Keratinocyte (primary cell): ENCODE data around the gene ARHGEF28.

ENCODE experiments used
- EZH2 ChIP-seq: IDR thresholded peaks from one replicate; pipeline ENCODE4 v1.6.1; 2012; ENCODE audit warnings: inconsistent platforms, mild to moderate bottlenecking, low read length, moderate library complexity
- TF ChIP-seq, protein P1 (sequence below), 3 experiments: IDR thresholded peaks in 1 of 3; conservative IDR thresholded peaks in 1 of 3; optimal IDR thresholded peaks in 1 of 3; 2 replicates in 2 of 3; 3 replicates in 1 of 3; pipeline versions ENCODE3 to v1.5.1; 2011; ENCODE audit warnings: low read length in 3 of 3, mild to moderate bottlenecking in 3 of 3, moderate library complexity in 2 of 3, control low read depth in 1 of 3, inconsistent platforms in 1 of 3; ENCODE audit not compliant: insufficient read depth in 2 of 3; ENCODE audit errors: extremely low read depth in 1 of 3

DNA sequence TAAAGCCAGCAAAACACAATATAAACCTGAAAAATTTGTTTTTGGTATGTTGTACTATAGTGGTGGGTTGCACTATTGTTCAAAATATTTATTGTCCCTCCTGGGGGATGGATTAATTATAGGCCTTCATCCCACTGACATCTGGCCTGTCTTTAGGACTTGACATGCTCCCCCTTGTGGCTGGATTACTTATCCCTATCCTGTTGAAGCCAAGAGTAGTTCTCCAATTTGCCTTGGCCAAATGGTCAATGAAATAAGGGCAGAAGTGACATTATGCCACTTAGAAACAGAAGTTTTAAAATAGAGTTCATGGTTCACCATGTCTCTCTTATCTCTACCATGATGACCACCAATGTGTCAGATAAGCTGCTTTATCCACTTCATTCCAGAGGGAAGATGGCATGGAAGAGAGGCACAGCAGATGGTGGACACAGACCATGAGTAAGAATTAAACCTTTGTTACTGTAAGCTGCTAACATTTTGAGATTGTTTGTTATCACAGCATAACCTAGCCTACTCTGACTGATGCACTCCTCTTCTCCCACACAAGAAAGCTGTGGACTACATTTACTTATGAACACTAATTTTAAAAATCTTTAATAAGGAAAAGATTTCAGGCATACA lies 29.2 kb upstream of the ARHGEF28 start:
- TF ChIP-seq, protein P1, sequence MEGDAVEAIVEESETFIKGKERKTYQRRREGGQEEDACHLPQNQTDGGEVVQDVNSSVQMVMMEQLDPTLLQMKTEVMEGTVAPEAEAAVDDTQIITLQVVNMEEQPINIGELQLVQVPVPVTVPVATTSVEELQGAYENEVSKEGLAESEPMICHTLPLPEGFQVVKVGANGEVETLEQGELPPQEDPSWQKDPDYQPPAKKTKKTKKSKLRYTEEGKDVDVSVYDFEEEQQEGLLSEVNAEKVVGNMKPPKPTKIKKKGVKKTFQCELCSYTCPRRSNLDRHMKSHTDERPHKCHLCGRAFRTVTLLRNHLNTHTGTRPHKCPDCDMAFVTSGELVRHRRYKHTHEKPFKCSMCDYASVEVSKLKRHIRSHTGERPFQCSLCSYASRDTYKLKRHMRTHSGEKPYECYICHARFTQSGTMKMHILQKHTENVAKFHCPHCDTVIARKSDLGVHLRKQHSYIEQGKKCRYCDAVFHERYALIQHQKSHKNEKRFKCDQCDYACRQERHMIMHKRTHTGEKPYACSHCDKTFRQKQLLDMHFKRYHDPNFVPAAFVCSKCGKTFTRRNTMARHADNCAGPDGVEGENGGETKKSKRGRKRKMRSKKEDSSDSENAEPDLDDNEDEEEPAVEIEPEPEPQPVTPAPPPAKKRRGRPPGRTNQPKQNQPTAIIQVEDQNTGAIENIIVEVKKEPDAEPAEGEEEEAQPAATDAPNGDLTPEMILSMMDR (optimal IDR thresholded peaks at IDR 0.05 in 1 of 3, IDR thresholded peaks at IDR 0.05 in 1 of 3, conservative IDR thresholded peaks at IDR 0.05 in 1 of 3; ENCODE audit: extremely low read depth in 1 of 3, insufficient read depth in 2 of 3, low read length in 3 of 3): peak; percentile 69 to 73 (median 71)
- no peak for TF ChIP-seq EZH2
